Prostate gland (tissue), 2 donors: Measurements from ENCODE around the gene TH.

Experiments
- POLR2A ChIP-seq: fragments of 450-650 bp; IDR thresholded peaks from one replicate; pipeline ENCODE4 v1.6.1; 2016; ENCODE audit warnings: antibody characterized with exemption, mild to moderate bottlenecking
- TF ChIP-seq, protein P1 (sequence below), 4 experiments: fragments of 200-600 bp in 2 of 4; fragments of 450-650 bp in 2 of 4; sonication (generic) in 2 of 4; IDR thresholded peaks; 1 replicate in 3 of 4; 2 replicates in 1 of 4; pipeline ENCODE4 v1.5.1; 2016 to 2019; ENCODE audit warnings: antibody characterized with exemption in 4 of 4, mild to moderate bottlenecking in 2 of 4, moderate library complexity in 2 of 4

DNA sequence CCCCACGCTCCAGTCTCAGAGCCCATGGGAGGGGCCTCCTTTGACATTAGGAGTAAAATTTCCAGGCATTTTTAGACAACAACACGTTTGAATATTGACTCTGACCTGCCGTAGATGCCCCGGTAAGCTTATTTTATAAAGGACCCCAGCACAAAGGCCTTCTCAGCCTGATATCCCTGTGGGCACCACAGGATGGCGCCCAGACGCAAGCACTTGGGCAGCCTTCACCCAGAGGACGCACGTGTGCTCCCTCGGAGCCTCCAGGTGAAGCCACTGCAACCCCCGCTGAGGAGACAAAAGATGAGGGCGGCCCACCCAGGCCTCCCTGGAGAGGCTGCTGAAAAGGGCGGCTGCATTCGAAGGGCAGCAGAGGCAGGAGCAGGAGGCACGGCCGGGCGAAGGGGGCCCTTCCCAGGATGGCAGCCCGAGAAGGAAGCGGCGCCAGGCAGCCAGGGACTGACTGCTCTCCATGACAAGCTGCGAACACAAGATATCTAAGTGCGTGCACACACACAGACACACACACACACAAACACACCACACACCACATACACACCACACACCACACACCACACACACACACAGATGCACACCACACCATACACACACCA lies 15.2 kb upstream of the TH start:
- TF ChIP-seq, protein P1, sequence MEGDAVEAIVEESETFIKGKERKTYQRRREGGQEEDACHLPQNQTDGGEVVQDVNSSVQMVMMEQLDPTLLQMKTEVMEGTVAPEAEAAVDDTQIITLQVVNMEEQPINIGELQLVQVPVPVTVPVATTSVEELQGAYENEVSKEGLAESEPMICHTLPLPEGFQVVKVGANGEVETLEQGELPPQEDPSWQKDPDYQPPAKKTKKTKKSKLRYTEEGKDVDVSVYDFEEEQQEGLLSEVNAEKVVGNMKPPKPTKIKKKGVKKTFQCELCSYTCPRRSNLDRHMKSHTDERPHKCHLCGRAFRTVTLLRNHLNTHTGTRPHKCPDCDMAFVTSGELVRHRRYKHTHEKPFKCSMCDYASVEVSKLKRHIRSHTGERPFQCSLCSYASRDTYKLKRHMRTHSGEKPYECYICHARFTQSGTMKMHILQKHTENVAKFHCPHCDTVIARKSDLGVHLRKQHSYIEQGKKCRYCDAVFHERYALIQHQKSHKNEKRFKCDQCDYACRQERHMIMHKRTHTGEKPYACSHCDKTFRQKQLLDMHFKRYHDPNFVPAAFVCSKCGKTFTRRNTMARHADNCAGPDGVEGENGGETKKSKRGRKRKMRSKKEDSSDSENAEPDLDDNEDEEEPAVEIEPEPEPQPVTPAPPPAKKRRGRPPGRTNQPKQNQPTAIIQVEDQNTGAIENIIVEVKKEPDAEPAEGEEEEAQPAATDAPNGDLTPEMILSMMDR (IDR thresholded peaks at IDR 0.05) = peak in 3 of 4 experiments; percentile 19 to 52 (median 49)
- TF ChIP-seq POLR2A = no peak
